HCT116 (cell line): ENCODE data around the gene AP1G1. TPM values are rescaled to one million over a fixed set of nuclear protein-coding genes. Genes with fewer than 3 reads are reported as not detected.
"Not testable (repeated sequence)": the region's sequence is repeated elsewhere in the genome, so short reads cannot be mapped to it uniquely, and the experiment has no call there.

Experiments
- ATAC-seq: fragments of 200-7000 bp; cut with Tn5 transposase; 2 replicates; pipeline ENCODE4 v1.9.1; 2020; ENCODE audit warnings: mild to moderate bottlenecking, moderate library complexity
- BruUV-seq: library from RNA; stranded (reverse); fragments of 400-500 nt; replicated peaks from 2 replicates; lab custom pipeline; 2021; lab: Mats Ljungman, UMichigan
- CTCF ChIA-PET: fragments of 300-600 bp; sonication (Branson Sonifier 250); formaldehyde crosslinking; loops from one replicate; lab custom pipeline; 2021; ENCODE audit warnings: antibody characterized with exemption; lab: Charles Lee
- POLR2A ChIA-PET: fragments of 300-600, 350-600 bp; sonication (Branson Sonifier 250); formaldehyde crosslinking; loops from one replicate; lab custom pipeline; 2021; ENCODE audit warnings: antibody characterized with exemption; lab: Charles Lee
- RAD21 ChIA-PET, 2 experiments: fragments of 300-600 bp; sonication (Branson Sonifier 250); formaldehyde crosslinking; loops; one replicate each; lab custom pipeline; 2023; ENCODE audit warnings: low total read pairs in 2 of 2; ENCODE audit not compliant: uncharacterized antibody in 2 of 2, unreplicated experiment in 2 of 2, low non-redundant PET in 1 of 2; lab: Charles Lee
- DNase-seq: peaks from one replicate; pipeline ENCODE4 v3.0.0-alpha.2; 2010; ENCODE audit warnings: low read depth, low spot score
- H2AFZ ChIP-seq: fragments of 200-600 bp; shearing (Covaris generic), sonication (generic); 2 replicates; pipeline ENCODE4 v1.6.1; 2017; ENCODE audit warnings: low read depth, mixed run types, mixed read lengths, antibody characterized with exemption, low read length; ENCODE audit not compliant: poor library complexity, severe bottlenecking
- H3K27ac ChIP-seq: 2 replicates; pipeline ENCODE4 v1.5.1; 2012; ENCODE audit warnings: low read depth, low read length
- H3K27me3 ChIP-seq: fragments of 200-600 bp; sonication (generic); 2 replicates; pipeline ENCODE4 v1.6.1; 2016; ENCODE audit warnings: mixed run types, low read length, mixed read lengths; ENCODE audit not compliant: insufficient read depth
- H3K36me3 ChIP-seq, 2 experiments: fragments of 200-500 bp in 1 of 2; fragments of 200-600 bp in 1 of 2; sonication (Bioruptor generic) in 1 of 2; sonication (generic) in 1 of 2; 2 replicates each; pipeline versions ENCODE4 v1.5.1 to v1.6.1; 2014 to 2016; ENCODE audit warnings: low read length in 2 of 2, inconsistent platforms in 1 of 2, mixed read lengths in 1 of 2, mixed run types in 1 of 2; ENCODE audit not compliant: insufficient read depth in 2 of 2, control insufficient read depth in 1 of 2
- H3K4me1 ChIP-seq, 2 experiments: fragments of 200-600 bp in 1 of 2; sonication (generic) in 1 of 2; 2 replicates each; pipeline versions ENCODE4 v1.5.1 to v1.6.1; 2012 to 2017; ENCODE audit warnings: low read length in 2 of 2, inconsistent platforms in 1 of 2, mild to moderate bottlenecking in 1 of 2, mixed read lengths in 1 of 2, mixed run types in 1 of 2, moderate library complexity in 1 of 2; ENCODE audit not compliant: insufficient read depth in 2 of 2, control insufficient read depth in 1 of 2
- H3K4me2 ChIP-seq: fragments of 200-600 bp; sonication (generic); 2 replicates; pipeline ENCODE4 v1.6.1; 2017; ENCODE audit warnings: mixed run types, low read length, mixed read lengths
- H3K4me3 ChIP-seq, 2 experiments: fragments of 200-600 bp in 1 of 2; sonication (generic) in 1 of 2; replicated peaks in 1 of 2; 2 replicates each; pipeline ENCODE4 v1.5.1; 2011 to 2016; ENCODE audit warnings: low read length in 2 of 2, control low read depth in 1 of 2, low read depth in 1 of 2, mild to moderate bottlenecking in 1 of 2, mixed read lengths in 1 of 2, mixed run types in 1 of 2
- H3K79me2 ChIP-seq: fragments of 200-600 bp; sonication (generic); 2 replicates; pipeline ENCODE4 v1.6.1; 2017; ENCODE audit warnings: mild to moderate bottlenecking, mixed run types, low read length, moderate library complexity, mixed read lengths; ENCODE audit not compliant: insufficient read depth
- H3K9ac ChIP-seq: fragments of 200-600 bp; sonication (generic); 2 replicates; pipeline ENCODE4 v1.6.1; 2016; ENCODE audit warnings: low read length, mixed read lengths
- H3K9me2 ChIP-seq: fragments of 200-600 bp; sonication (generic), shearing (Covaris generic); 2 replicates; pipeline ENCODE4 v1.6.1; 2017; ENCODE audit warnings: mixed run types, mild to moderate bottlenecking, moderate library complexity; ENCODE audit not compliant: insufficient read depth
- H3K9me3 ChIP-seq, 2 experiments: fragments of 200-500 bp in 1 of 2; fragments of 200-600 bp in 1 of 2; sonication (Bioruptor generic) in 1 of 2; sonication (generic) in 1 of 2; 2 replicates each; pipeline ENCODE4 v1.6.1; 2014 to 2017; ENCODE audit warnings: low read length in 2 of 2, mixed read lengths in 2 of 2, inconsistent platforms in 1 of 2, low read depth in 1 of 2, mild to moderate bottlenecking in 1 of 2, mixed run types in 1 of 2, moderate library complexity in 1 of 2; ENCODE audit not compliant: control insufficient read depth in 1 of 2, insufficient read depth in 1 of 2
- H4K20me1 ChIP-seq: fragments of 200-600 bp; sonication (generic), shearing (Covaris generic); 2 replicates; pipeline ENCODE4 v1.6.1; 2017; ENCODE audit warnings: mixed run types, mild to moderate bottlenecking, moderate library complexity; ENCODE audit not compliant: insufficient read depth
- EGR1 ChIP-seq: IDR thresholded peaks from 2 replicates; pipeline ENCODE4 v1.6.1; 2012; ENCODE audit warnings: low read depth
- ELF1 ChIP-seq: IDR thresholded peaks from 2 replicates; pipeline ENCODE4 v1.6.1; 2012; ENCODE audit warnings: low read depth, borderline replicate concordance
- EZH2phosphoT487 ChIP-seq: fragments of 200-600 bp; IDR thresholded peaks from 2 replicates; pipeline ENCODE4 v1.6.1; 2018; ENCODE audit warnings: antibody characterized with exemption, borderline replicate concordance
- FOSL1 ChIP-seq: IDR thresholded peaks from 2 replicates; pipeline ENCODE4 v1.6.1; 2012; ENCODE audit warnings: low read depth
- SP1 ChIP-seq: IDR thresholded peaks from 2 replicates; pipeline ENCODE4 v1.6.1; 2012; ENCODE audit warnings: low read depth
- YY1 ChIP-seq: IDR thresholded peaks from 2 replicates; pipeline ENCODE4 v1.6.1; 2011; ENCODE audit warnings: low read length, low read depth, moderate library complexity, mild to moderate bottlenecking; ENCODE audit not compliant: insufficient replicate concordance; ENCODE audit errors: extremely low read depth
- ZFX ChIP-seq: fragments of 450-650 bp; IDR thresholded peaks from 2 replicates; pipeline ENCODE4 v1.6.1; 2017
- intact Hi-C: fragments of 100-400 bp; cut with micrococcal nuclease; formaldehyde crosslinking; loops from 2 replicates; pipeline ENCODE4 v1.10.0; 2022
- total RNA-seq: library from RNA; stranded (reverse); gene quantifications from one replicate; pipeline ENCODE4 v1.2.1, GENCODE V29; 2021; ENCODE audit not compliant: unreplicated experiment
- TF ChIP-seq, protein P1 (sequence below): IDR thresholded peaks from 2 replicates; pipeline ENCODE4 v1.6.1; 2011; ENCODE audit warnings: mild to moderate bottlenecking, low read length, moderate library complexity; ENCODE audit not compliant: insufficient replicate concordance; ENCODE audit errors: extremely low read depth

The AP1G1 gene
- total RNA-seq, 1 experiment from 2014 or later: 70.2 TPM

DNA sequence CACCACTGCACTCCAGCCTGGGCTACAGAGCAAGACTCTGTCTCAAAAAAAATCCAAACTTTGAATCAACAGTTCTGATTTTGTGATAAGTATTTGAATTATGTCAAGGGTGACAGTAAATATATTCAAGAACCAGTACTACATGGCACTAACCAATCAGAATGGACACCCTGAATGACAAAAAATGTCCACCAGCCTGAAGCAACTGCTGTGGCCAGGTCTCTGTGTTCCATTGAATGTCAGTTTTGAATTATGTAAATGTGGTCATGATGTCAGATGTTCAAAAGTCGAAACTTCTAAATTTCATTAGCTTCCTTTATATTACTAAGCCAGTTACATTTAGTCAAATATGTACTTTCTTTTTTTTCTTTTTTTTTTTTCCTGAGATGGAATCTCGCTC, 21.7 kb upstream of the AP1G1 start:
- DNase-seq (no peak), ATAC-seq (no peak)
- no peaks in the 10 kb centered on the region for H3K9me2 ChIP-seq
- H3K4me1 ChIP-seq: no peaks in the 10 kb centered on the region
- H3K79me2 ChIP-seq: no peaks in the 10 kb centered on the region
- no peaks in the 10 kb centered on the region for H3K27me3 ChIP-seq
- H3K4me3 ChIP-seq: no peak overlapping the region
- H3K9ac ChIP-seq: no peak overlapping the region
- ChIA-PET POLR2A (no interaction called here), CTCF (no interaction called here), RAD21 (no interaction called here)
- intact Hi-C loops: no loop called here
- H3K36me3 ChIP-seq: no peaks in the 10 kb centered on the region
- no peak overlapping the region for H3K27ac ChIP-seq
- no TSS peak for BruUV-seq
- H3K4me2 ChIP-seq: no peak overlapping the region
- H4K20me1 ChIP-seq: no peaks in the 10 kb centered on the region
- no peak overlapping the region for H2AFZ ChIP-seq
- no peak for TF ChIP-seq ELF1
- no peaks in the 10 kb centered on the region for H3K9me3 ChIP-seq

DNA sequence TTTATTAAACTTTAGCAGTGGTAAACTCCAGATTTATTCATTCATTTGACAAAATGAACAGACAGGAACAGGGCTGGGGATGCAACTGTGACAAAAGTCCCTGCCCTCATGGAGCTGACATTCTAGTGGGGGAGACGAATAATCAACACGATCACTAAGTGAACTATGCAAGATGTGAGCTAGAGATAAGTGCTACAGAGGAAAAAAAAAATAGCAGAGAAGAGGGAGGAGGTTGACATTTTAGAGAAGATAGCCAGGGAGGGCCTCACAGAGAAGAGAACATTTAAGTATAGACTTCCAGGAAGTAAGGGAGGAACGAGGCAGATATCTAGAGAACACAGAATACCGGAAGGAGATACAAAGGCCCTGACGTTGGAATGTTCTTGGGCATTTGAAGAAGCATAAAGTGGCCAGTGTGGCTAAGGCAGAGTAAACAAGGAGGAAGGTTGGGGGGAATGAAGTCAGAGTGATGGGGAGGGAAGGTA, 17.9 kb upstream of the AP1G1 start:
- DNase-seq: no peak
- H3K36me3 ChIP-seq: no peaks in the 10 kb centered on the region
- H3K4me2 ChIP-seq: no peak overlapping the region
- no peaks in the 10 kb centered on the region for H4K20me1 ChIP-seq
- no peak overlapping the region for H3K27ac ChIP-seq
- CTCF ChIA-PET: no interaction called here
- no peaks in the 10 kb centered on the region for H3K4me1 ChIP-seq
- H3K4me3 ChIP-seq: no peak overlapping the region
- TF ChIP-seq, protein P1, sequence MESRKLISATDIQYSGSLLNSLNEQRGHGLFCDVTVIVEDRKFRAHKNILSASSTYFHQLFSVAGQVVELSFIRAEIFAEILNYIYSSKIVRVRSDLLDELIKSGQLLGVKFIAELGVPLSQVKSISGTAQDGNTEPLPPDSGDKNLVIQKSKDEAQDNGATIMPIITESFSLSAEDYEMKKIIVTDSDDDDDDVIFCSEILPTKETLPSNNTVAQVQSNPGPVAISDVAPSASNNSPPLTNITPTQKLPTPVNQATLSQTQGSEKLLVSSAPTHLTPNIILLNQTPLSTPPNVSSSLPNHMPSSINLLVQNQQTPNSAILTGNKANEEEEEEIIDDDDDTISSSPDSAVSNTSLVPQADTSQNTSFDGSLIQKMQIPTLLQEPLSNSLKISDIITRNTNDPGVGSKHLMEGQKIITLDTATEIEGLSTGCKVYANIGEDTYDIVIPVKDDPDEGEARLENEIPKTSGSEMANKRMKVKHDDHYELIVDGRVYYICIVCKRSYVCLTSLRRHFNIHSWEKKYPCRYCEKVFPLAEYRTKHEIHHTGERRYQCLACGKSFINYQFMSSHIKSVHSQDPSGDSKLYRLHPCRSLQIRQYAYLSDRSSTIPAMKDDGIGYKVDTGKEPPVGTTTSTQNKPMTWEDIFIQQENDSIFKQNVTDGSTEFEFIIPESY: no peak
- TF ChIP-seq EZH2phosphoT487 (no peak), EGR1 (no peak), SP1 (no peak), YY1 (no peak), FOSL1 (no peak), ZFX (no peak)
- no peaks in the 10 kb centered on the region for H3K27me3 ChIP-seq
- H3K9me2 ChIP-seq: no peaks in the 10 kb centered on the region
- intact Hi-C loops: no loop called here
- no peaks in the 10 kb centered on the region for H3K79me2 ChIP-seq
- H3K9me3 ChIP-seq: no peaks in the 10 kb centered on the region
- ATAC-seq: no peak
- RAD21 ChIA-PET: no interaction called here
- POLR2A ChIA-PET: no interaction called here
- no peak overlapping the region for H3K9ac ChIP-seq
- no peak overlapping the region for H2AFZ ChIP-seq
- no TSS peak for BruUV-seq

DNA sequence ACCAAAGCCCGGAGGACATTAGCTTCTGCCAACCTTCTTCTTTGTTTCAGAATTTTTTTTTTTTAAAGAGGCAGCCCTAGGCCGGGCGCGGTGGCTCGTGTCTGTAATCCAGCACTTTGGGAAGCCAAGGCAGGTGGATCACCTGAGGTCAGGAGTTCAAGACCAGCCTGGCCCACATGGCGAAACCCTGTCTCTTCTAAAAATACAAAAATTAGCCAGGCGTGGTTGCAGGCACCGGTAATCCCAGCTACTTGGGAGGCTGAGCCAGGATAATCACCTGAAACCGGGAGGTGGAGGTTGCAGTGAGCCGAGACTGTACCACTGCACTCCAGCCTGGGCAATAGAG, 8.5 kb upstream of the AP1G1 start:
- H2AFZ ChIP-seq, H3K9me2 ChIP-seq, RAD21 ChIA-PET, H3K4me2 ChIP-seq, DNase-seq, H4K20me1 ChIP-seq, BruUV-seq, H3K4me1 ChIP-seq, H3K4me3 ChIP-seq, H3K27me3 ChIP-seq, POLR2A ChIA-PET, H3K9ac ChIP-seq, ATAC-seq, intact Hi-C loops, H3K79me2 ChIP-seq, H3K9me3 ChIP-seq, H3K36me3 ChIP-seq, H3K27ac ChIP-seq: not testable (repeated sequence)
- CTCF ChIA-PET: interaction anchor here (0.7 kb wide), 1 partner anchor 65 kb away, joined by 3 read pairs; no protein-coding TSS in a partner anchor
